Measurements from ENCODE around the gene UBE2D1. TPM values are rescaled to one million over a fixed set of nuclear protein-coding genes. Genes with fewer than 3 reads are reported as not detected.
A peak's percentile ranks its signal among the peaks of the same experiment; 100 is the strongest.

UBE2D1 gene
- total RNA-seq, 6 experiments from 2014 or later = 8.1 to 11.3 (median 10.1) TPM

DNA sequence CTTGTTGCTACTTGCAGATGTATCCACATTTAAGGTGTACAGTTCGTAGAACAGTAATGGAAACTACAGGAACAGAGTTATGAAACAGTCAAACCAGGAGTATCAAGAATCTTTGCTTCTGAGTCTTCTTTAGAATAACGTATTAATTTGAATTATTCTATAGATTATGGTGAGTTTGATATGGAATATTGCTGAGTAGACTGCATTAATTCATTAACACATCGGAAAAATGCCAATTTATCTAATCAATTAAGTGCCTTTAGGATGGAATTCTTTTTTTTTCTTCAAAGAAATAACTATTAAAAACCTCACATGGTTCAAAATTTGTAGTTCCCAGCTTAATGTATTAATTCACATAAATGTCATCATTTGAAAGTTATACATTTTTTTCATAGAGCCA, 54.2 kb downstream of the UBE2D1 start:
- no peak for DNase-seq
- Mint-ChIP-seq H3K27ac (no peak overlapping the region), H3K4me1 (ENCODE audit: low read depth) (peaks cover 24% of the 10 kb centered on the region), H3K9me3 (no peaks in the 10 kb centered on the region), H3K4me3 (no peak overlapping the region), H3K27me3 (ENCODE audit: insufficient read depth) (no peaks in the 10 kb centered on the region), H3K36me3 (ENCODE audit: low read depth) (peaks cover 12% of the 10 kb centered on the region; the same call in 1 of the 2 replicates)
- TF ChIP-seq, protein P1, sequence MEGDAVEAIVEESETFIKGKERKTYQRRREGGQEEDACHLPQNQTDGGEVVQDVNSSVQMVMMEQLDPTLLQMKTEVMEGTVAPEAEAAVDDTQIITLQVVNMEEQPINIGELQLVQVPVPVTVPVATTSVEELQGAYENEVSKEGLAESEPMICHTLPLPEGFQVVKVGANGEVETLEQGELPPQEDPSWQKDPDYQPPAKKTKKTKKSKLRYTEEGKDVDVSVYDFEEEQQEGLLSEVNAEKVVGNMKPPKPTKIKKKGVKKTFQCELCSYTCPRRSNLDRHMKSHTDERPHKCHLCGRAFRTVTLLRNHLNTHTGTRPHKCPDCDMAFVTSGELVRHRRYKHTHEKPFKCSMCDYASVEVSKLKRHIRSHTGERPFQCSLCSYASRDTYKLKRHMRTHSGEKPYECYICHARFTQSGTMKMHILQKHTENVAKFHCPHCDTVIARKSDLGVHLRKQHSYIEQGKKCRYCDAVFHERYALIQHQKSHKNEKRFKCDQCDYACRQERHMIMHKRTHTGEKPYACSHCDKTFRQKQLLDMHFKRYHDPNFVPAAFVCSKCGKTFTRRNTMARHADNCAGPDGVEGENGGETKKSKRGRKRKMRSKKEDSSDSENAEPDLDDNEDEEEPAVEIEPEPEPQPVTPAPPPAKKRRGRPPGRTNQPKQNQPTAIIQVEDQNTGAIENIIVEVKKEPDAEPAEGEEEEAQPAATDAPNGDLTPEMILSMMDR (IDR thresholded peaks at IDR 0.05) = no peak

DNA sequence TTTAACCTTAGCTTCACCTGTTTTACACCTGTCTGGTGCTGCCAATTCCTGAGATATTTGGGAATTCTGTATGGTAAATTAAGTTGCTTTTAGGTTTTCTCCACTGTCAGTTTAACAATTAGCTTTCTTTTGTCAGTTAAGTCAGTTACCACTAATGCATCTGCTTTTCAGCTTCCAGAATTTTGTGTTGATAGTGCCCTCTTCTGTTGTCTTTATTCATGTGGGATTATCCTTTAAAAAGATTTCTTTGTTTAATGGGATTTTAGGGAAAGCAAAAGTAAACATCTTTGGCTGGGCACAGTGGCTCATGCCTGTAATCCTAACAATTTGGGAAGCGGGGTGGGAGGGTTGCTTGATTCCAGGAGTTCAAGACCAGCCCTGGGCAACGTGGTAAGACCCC, 58.5 kb downstream of the UBE2D1 start:
- H3K36me3 Mint-ChIP-seq (ENCODE audit: low read depth) = peaks cover 21% of the 10 kb centered on the region; the same call in 1 of the 2 replicates
- H3K4me1 Mint-ChIP-seq (ENCODE audit: low read depth) = no peaks in the 10 kb centered on the region
- TF ChIP-seq, protein P1 (IDR thresholded peaks at IDR 0.05) = peak; percentile 52
- H3K27me3 Mint-ChIP-seq (ENCODE audit: insufficient read depth) = no peaks in the 10 kb centered on the region
- no peak overlapping the region for H3K27ac Mint-ChIP-seq
- no peak overlapping the region for H3K4me3 Mint-ChIP-seq
- DNase-seq = no peak
- no peaks in the 10 kb centered on the region for H3K9me3 Mint-ChIP-seq

DNA sequence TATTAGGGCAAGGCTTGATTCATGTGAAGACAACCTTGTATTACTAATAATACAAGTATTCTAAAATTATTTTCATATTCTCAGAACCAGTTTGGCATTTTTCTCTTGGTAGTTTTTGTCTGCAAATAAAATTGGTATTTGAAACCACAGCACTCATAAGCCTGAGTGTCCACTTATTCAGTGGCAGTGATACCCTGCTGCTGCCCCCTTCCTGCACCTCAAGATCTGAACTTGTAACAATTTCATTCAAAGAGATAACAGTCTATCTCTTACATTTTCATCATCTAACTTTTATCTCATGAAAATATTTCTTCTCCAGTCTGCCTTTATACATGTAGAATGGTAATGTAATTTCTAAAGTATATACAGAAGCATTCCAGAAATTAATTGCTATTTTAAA, 59.7 kb downstream of the UBE2D1 start:
- Mint-ChIP-seq H3K9me3 (no peaks in the 10 kb centered on the region), H3K4me1 (ENCODE audit: low read depth) (peaks cover 10% of the 10 kb centered on the region), H3K27ac (no peak overlapping the region), H3K36me3 (ENCODE audit: low read depth) (peaks cover 21% of the 10 kb centered on the region; the same call in 1 of the 2 replicates), H3K4me3 (no peak overlapping the region), H3K27me3 (ENCODE audit: insufficient read depth) (no peaks in the 10 kb centered on the region)
- no peak for DNase-seq
- TF ChIP-seq, protein P1 (IDR thresholded peaks at IDR 0.05) = no peak

DNA sequence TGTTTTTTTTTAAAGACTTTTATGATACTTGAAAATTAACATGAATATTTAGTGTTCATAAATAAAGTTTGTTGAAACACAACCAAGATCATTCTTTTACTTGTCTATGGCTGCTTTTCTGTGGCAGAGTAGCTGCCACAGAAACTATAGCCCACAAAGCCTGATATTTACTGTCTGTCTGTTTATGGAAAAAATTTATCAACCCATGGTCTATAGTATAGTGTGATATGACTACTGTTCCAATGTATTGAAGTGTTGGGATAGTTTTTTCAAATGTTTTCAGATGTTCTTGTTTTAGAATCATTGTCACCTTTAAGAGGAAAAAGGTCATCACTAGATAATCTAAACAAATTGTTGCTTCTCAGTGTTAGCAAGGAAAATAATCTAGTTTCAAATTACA, 61.3 kb downstream of the UBE2D1 start:
- DNase-seq = no peak
- no peaks in the 10 kb centered on the region for H3K27me3 Mint-ChIP-seq (ENCODE audit: insufficient read depth)
- H3K9me3 Mint-ChIP-seq = no peaks in the 10 kb centered on the region
- H3K4me1 Mint-ChIP-seq (ENCODE audit: low read depth) = peaks cover 26% of the 10 kb centered on the region
- H3K27ac Mint-ChIP-seq = no peak overlapping the region
- H3K36me3 Mint-ChIP-seq (ENCODE audit: low read depth) = peaks cover 21% of the 10 kb centered on the region; the same call in 1 of the 2 replicates
- H3K4me3 Mint-ChIP-seq = no peak overlapping the region
- TF ChIP-seq, protein P1 (IDR thresholded peaks at IDR 0.05) = no peak

DNA sequence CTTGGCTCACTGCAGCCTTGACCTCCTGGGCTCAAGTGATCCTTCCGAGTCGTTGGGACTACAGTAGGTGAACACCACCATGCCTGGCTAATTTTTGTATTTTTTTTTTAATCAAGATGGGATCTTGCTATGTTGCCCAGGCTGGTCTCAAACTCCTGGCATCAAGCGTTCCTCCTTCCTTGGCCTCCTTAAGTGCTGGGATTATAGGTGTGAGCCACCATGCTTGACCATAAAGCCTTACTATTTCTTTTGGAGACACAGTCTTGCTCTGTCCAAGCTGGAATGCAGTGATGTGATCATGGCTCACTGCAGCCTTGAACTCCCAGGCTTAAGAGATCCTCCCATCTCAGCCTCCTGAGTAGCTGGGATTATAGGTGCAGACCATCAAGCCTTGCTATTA, 63.0 kb downstream of the UBE2D1 start:
- H3K4me3 Mint-ChIP-seq = no peak overlapping the region
- H3K4me1 Mint-ChIP-seq (ENCODE audit: low read depth) = peaks cover 28% of the 10 kb centered on the region
- TF ChIP-seq, protein P1 (IDR thresholded peaks at IDR 0.05) = no peak
- H3K27ac Mint-ChIP-seq = no peak overlapping the region
- peaks cover 21% of the 10 kb centered on the region; the same call in 1 of the 2 replicates for H3K36me3 Mint-ChIP-seq (ENCODE audit: low read depth)
- DNase-seq = no peak
- H3K27me3 Mint-ChIP-seq (ENCODE audit: insufficient read depth) = no peaks in the 10 kb centered on the region
- no peaks in the 10 kb centered on the region for H3K9me3 Mint-ChIP-seq

DNA sequence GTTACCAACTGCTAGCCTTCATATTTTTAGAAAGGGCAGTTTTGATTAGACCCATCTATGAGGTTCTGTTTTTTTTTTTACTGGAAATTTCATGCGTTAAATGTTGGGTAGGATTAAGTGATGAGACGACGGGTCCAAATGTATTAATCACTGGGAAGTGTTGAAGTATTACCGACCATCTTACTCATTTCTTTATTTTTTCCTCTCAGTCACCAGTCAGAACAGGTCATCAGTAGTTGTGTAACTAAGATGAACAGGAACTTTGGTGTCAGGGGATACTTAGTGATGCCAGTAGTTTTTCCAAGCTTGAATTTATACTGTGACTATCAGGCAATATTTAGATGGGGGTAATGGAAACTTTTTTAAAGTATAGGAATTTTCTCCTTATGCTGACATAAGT, 64.6 kb downstream of the UBE2D1 start:
- H3K9me3 Mint-ChIP-seq = no peaks in the 10 kb centered on the region
- DNase-seq = peak; percentile 30
- H3K36me3 Mint-ChIP-seq (ENCODE audit: low read depth) = peaks cover 21% of the 10 kb centered on the region; the same call in 1 of the 2 replicates
- peaks cover 28% of the 10 kb centered on the region for H3K4me1 Mint-ChIP-seq (ENCODE audit: low read depth)
- no peak overlapping the region for H3K4me3 Mint-ChIP-seq
- 0 out of 2 replicates have a peak overlapping the region, but pooled peaks have one; percentile 0 for H3K27ac Mint-ChIP-seq
- TF ChIP-seq, protein P1 (IDR thresholded peaks at IDR 0.05) = no peak
- no peaks in the 10 kb centered on the region for H3K27me3 Mint-ChIP-seq (ENCODE audit: insufficient read depth)
